ENCODE measurements around the gene TBKBP1.
"Not testable (repeated sequence)": the region's sequence is repeated elsewhere in the genome, so short reads cannot be mapped to it uniquely, and the experiment has no call there.

The TBKBP1 gene

GRCh38 chr17:47682138-47682537, 11.8 kb upstream of the TBKBP1 start:
- no peak for DNase-seq (ENCODE audit: low read depth)

- DNase-seq (ENCODE audit: low read depth) = not testable (repeated sequence)
Measured at GRCh38 chr17:47682727-47683126, 11.2 kb upstream of the TBKBP1 start.

- DNase-seq (ENCODE audit: low read depth) = no peak
Measured at GRCh38 chr17:47684025-47684424, 9.9 kb upstream of the TBKBP1 start.

GRCh38 chr17:47684535-47685193, 9.3 kb upstream of the TBKBP1 start:
- DNase-seq (ENCODE audit: low read depth) = no peak

DNA sequence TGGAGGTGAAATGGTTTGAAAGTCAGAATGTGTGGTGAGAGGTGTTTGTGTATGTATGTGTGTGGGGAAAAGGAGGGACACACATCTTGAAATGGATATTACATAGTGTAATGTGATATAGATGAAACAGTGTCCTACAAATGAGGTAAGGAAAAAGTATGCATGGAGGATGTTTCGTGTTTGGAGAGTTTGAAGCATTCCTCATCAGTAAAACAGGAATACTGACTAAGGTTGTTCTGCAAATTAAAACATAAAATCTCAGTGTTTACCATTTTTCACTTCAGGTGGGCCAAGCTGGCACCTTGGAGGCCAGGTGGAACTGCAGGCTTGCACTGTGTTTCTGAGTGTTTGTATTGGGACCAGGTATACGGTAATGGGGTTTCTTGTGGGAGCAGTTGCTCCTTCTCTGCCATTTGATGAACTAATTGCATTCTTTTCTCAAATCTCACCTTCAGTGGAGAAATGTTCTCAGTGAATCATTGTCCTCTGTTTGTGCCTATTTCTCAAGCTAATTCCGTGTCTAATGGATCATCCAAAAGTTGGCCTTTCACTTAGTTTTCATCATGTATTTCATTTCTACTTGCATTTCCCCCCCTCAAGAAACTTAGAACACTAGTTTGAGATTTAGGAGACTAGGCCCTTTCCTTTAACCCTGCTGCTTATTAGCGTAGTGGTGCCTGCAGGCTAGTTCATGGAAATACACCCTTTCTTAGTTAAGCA, 8.2 kb upstream of the TBKBP1 start:
- DNase-seq (ENCODE audit: low read depth) = no peak

GRCh38 chr17:47686276-47686635, 7.7 kb upstream of the TBKBP1 start:
- peak; percentile 48 for DNase-seq (ENCODE audit: low read depth)

DNA sequence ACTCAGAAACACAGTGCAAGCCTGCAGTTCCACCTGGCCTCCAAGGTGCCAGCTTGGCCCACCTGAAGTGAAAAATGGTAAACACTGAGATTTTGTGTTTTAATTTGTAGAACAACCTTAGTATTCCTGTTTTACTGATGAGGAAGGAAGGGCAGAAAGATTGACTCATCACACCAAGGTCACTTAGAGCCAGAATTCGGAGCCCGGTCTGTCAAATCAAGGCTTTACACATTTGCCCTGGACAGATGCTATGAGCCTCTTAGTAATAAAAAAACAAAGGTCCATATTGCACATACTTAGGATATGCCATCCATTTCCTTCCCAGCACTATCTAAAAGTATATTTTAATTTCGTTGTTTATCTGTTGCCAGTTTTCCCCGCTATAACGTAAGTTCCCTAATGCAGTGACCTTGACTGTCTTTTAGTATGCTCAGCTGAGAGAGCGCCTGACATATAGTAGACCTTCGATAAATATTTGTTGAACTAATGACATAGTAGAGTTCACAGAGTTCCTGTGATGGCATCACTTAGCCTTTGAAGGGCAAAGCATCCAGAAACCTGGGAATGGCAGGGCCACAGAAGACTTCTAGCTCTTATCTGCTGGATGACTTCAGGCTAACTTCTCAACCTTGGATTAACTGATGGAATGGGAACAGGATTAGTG, 7.2 kb upstream of the TBKBP1 start:
- DNase-seq (ENCODE audit: low read depth) = no peak

- no peak for DNase-seq (ENCODE audit: low read depth)
Measured at GRCh38 chr17:47687328-47687690, 6.7 kb upstream of the TBKBP1 start.

GRCh38 chr17:47687748-47688147, 6.2 kb upstream of the TBKBP1 start:
- no peak for DNase-seq (ENCODE audit: low read depth)

DNA sequence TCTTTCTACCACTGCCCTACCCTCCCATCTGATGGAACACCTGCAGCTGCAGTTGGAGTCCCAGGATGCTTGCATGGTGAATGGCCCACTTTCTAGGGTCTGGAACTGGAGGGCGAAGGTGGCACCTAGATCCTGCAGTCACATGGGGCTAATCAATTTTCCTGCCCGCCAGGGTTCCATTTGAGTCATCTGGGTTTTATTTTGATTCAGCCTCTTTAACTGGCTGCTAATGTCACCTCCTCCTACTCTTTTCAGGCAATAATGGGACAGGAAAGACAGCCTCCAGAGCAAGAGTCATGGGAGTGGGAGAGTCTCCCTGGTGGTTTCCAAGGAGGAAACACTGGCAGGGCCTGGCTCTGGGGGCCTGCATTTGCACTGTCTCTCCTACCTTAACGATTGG, 3.8 kb upstream of the TBKBP1 start:
- DNase-seq (ENCODE audit: low read depth) = no peak

DNA sequence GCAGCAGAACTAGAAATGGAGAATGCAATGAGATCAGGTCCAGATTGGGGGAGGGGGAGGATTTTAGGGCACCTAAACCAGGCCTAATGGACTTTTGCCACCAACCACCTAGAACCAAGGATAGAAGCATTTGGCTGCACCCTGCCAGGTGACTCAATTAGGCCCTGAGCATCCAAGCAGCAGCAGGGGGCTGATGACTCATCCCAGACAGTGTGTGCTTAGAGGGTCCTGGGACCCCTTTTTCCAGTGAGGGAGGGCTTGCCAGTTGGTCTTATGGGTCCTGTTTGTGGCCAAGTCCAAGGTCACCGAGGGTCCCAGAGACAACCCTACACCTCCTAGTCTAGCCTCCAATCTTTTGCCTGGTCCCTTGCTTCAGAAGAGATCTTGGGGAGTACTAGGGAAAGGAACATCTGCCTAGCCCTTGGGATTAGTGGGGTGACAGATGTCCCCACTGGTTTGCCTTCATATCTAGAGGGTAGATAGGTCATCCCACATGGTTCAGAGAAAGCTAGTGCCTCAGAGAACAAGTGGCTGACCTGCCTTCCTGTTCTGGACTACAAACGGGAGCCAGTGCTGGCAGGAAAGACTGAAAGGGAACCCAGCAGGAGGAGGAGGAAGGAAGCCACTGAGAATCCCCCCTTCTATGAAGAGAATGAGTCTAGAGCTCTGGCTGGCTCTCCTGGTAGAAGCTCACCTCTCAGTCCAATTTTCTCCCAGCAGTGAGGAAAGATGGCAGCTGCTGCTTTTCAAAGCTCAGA, 1.6 kb upstream of the TBKBP1 start:
- DNase-seq (ENCODE audit: low read depth) = no peak

GRCh38 chr17:47692895-47693730, 848 bp upstream of the TBKBP1 start:
- DNase-seq (ENCODE audit: low read depth) = no peak

- DNase-seq (ENCODE audit: low read depth) = no peak
Measured at GRCh38 chr17:47694581-47695428, 844 bp downstream of the TBKBP1 start.

DNA sequence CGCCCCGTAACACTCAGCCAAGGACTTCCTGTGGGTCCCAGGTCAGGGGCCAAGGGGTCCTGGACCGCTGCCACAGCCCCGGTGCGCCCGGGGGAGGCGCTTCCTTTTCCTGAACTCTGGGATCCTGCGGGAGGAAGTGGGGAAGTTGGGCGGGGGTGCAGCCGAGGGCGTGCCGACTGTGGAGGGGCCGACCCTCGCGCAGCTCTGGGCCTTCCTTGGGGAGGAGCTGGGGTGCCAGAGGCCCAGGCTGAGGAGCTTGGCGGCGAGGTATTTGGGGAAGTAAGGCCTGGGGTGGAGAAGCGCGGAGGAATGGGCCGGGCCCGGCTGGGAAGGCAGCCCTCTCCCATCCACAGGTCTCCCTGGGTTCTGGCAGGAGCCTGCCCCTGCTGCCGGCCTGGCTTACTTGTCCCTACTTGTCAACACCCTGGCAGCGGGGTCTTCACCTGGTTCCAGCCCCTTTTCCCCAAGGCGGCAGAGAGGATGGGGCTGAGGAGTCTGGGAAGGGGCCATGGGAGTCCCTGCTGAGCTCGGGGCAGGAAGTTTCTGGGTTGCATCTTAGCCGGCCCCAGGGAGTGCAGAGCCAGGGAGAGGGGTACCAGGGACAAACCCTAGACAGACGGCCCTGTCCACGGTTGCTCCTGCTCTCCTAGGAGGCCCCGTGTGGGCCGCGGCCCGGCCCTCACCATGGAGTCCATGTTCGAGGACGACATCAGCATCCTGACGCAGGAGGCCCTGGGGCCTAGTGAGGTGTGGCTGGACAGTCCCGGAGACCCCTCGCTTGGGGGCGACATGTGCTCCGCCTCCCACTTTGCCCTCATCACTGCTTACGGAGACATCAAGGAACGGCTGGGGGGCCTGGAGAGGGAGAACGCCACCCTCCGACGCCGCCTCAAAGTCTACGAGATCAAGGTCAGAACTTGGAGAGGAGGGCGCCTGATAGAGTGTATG, 1.7 kb downstream of the TBKBP1 start:
- no peak for DNase-seq (ENCODE audit: low read depth)

DNA sequence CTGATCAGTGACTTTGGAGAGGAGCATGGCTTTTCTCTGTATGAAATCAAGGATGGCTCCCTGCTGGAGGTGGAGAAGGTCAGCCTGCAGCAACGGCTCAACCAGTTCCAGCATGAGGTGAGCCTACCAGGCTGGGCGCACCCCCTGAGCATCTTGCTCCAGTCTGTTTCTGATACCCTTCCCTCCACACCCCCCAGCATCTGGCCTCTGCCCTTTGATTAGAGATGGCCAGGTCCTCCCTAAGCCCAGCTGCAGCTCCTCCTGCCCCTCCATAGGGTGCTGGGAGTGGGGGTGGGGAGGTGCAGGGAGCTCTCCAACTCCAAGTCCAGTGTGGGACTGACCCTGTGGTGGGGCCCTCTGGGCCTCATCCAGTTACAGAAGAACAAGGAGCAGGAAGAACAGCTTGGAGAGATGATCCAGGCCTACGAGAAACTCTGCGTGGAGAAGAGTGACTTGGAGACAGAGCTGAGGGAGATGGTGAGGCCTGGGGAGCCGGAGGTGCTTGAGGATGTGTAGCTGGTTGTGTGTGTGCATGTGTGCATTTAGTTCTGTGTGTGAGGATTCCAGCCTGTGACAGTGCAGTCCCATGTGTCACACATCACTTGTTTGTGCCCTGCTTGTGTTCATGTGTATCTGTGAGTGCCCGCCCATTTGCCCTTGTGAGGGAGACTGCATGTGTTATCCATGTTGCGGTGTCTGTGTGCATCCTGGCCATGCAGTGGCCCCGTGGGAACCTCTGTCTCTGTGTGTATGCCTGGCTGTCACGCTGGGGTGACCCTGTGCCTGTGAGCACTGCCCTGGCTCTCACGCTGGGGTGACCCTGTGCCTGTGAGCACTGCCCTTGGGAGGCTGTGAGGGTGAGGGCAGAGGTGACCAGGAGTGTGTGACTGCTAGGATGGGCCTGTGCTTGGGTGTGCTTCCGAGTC, 3.0 kb downstream of the TBKBP1 start:
- DNase-seq (ENCODE audit: low read depth) = no peak

DNA sequence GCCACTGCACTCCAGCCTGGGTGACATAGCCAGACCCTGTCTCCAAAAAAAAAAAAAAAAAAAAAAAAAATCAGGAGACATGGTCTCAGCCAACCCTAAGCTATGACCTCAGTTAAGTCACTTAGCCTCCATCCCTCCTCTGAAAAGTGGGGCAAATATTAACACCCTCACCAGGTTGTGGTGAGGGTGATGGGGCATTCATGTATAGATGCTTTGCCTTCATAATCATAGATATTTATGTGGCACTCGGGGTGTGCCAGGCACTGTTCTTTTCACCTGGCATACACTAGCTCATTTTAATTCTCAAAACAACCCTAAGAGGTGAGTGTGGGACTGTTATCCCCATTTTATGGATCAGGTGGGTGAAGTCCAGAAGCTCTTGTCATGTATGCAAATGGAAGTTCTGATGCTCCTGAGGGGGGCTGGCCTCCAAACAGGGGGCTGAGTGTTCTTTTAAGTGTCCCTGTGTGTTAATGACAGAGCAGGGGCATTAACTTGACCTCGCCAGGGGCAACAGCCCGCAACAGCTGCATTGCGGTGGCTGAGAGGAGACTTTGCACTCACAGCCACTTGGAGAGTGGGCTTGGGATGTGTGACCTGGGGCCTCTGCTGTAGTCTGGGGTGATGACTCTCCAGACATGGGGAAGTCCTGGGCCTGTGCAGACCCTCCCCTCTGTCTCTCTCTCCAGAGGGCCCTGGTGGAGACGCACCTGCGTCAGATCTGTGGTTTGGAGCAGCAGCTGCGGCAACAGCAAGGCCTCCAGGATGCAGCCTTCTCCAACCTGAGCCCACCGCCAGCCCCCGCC, 4.1 kb downstream of the TBKBP1 start:
- DNase-seq (ENCODE audit: low read depth) = no peak

GRCh38 chr17:47698749-47699535, 5.0 kb downstream of the TBKBP1 start:
- no peak for DNase-seq (ENCODE audit: low read depth)

Measured in GM04503 (cell line).